HG03097 (cell line): ENCODE results near the gene NAPSA.
"Not testable (repeated sequence)": the region's sequence is repeated elsewhere in the genome, so short reads cannot be mapped to it uniquely, and the experiment has no call there.

Experiments
- ATAC-seq: cut with Tn5 transposase; IDR thresholded peaks from one replicate; pipeline ENCODE4 v1.9.1; 2021; ENCODE audit not compliant: unreplicated experiment, low FRiP score

NAPSA gene

GRCh38 chr19:50365434-50366306 lies at the start of gene NAPSA:
Gene NAPSA, minus strand, starts transcription at chr19:50365639. Its CDS starts 18 bp downstream, at chr19:50365621.
- ATAC-seq: no peak

GRCh38 chr19:50413531-50413930 lies 48.1 kb upstream of the NAPSA start:
- no peak for ATAC-seq

- ATAC-seq: no peak
These were observed 47.7 kb upstream of the NAPSA start for GRCh38 chr19:50413096-50413495.

- no peak for ATAC-seq
These were observed 47.0 kb upstream of the NAPSA start for GRCh38 chr19:50412419-50412818.

GRCh38 chr19:50410109-50410508 lies 44.7 kb upstream of the NAPSA start:
- no peak for ATAC-seq

GRCh38 chr19:50409347-50409746 lies 43.9 kb upstream of the NAPSA start:
- no peak for ATAC-seq

GRCh38 chr19:50406829-50407228 lies 41.4 kb upstream of the NAPSA start:
- no peak for ATAC-seq

- ATAC-seq: no peak
These were observed 40.8 kb upstream of the NAPSA start for GRCh38 chr19:50406156-50406820.

- no peak for ATAC-seq
These were observed 37.3 kb upstream of the NAPSA start for GRCh38 chr19:50402544-50403301.

- no peak for ATAC-seq
These were observed 36.4 kb upstream of the NAPSA start for GRCh38 chr19:50401605-50402450.

- ATAC-seq: no peak
These were observed 33.9 kb upstream of the NAPSA start for GRCh38 chr19:50399368-50399745.

- no peak for ATAC-seq
These were observed 33.4 kb upstream of the NAPSA start for GRCh38 chr19:50398675-50399367.

- ATAC-seq: no peak
These were observed 28.6 kb upstream of the NAPSA start for GRCh38 chr19:50394017-50394416.

GRCh38 chr19:50393589-50393988 lies 28.1 kb upstream of the NAPSA start:
- no peak for ATAC-seq

- no peak for ATAC-seq
These were observed 27.3 kb upstream of the NAPSA start for GRCh38 chr19:50392759-50393158.

- not testable (repeated sequence) for ATAC-seq
These were observed 25.5 kb upstream of the NAPSA start for GRCh38 chr19:50390952-50391351.

- not testable (repeated sequence) for ATAC-seq
These were observed 24.9 kb upstream of the NAPSA start for GRCh38 chr19:50390295-50390694.

GRCh38 chr19:50387868-50388245 lies 22.4 kb upstream of the NAPSA start:
- ATAC-seq: no peak

GRCh38 chr19:50387176-50387867 lies 21.9 kb upstream of the NAPSA start:
- ATAC-seq: no peak
